ENCODE data around the gene ZNF778. TPM values are rescaled to one million over a fixed set of nuclear protein-coding genes. Genes with fewer than 3 reads are reported as not detected.
"Not testable (repeated sequence)": the region's sequence is repeated elsewhere in the genome, so short reads cannot be mapped to it uniquely, and the experiment has no call there.

The ZNF778 gene
- total and polyA plus RNA-seq, 5 donors, result 1.6 to 9.0 (median 7.0) TPM

- no peaks in the 10 kb centered on the region for H3K4me1 ChIP-seq (ENCODE audit: control insufficient read depth, insufficient read depth, low read length)
- intact Hi-C loops (cut with DNase I), result no loop called here
- DNase-seq (no peak), ATAC-seq (no peak)
- peaks cover 1% of the 10 kb centered on the region for H3K9me3 ChIP-seq (ENCODE audit: control insufficient read depth, low read length)
- H3K27ac ChIP-seq (ENCODE audit: low read length), result no peak overlapping the region
- no peak overlapping the region for H3K4me3 ChIP-seq (ENCODE audit: low read length)
- WGBS, result 55% methylated on average over 2 of the region's 2 CpGs
- no peaks in the 10 kb centered on the region for H3K27me3 ChIP-seq (ENCODE audit: control insufficient read depth, insufficient read depth)
Observed at GRCh38 chr16:89232107-89232506, 14.6 kb downstream of the ZNF778 start.

- no peaks in the 10 kb centered on the region for H3K4me1 ChIP-seq (ENCODE audit: control insufficient read depth, insufficient read depth, low read length)
- ATAC-seq (no peak), DNase-seq (no peak)
- H3K27me3 ChIP-seq (ENCODE audit: control insufficient read depth, insufficient read depth), result no peaks in the 10 kb centered on the region
- intact Hi-C loops (cut with DNase I), result no loop called here
- H3K27ac ChIP-seq (ENCODE audit: low read length), result no peak overlapping the region
- H3K4me3 ChIP-seq (ENCODE audit: low read length), result no peak overlapping the region
- no peaks in the 10 kb centered on the region for H3K9me3 ChIP-seq (ENCODE audit: control insufficient read depth, low read length)
- WGBS, result 92% methylated on average over 16 of the region's 16 CpGs
Observed at GRCh38 chr16:89233678-89234490, 16.4 kb downstream of the ZNF778 start.

DNA sequence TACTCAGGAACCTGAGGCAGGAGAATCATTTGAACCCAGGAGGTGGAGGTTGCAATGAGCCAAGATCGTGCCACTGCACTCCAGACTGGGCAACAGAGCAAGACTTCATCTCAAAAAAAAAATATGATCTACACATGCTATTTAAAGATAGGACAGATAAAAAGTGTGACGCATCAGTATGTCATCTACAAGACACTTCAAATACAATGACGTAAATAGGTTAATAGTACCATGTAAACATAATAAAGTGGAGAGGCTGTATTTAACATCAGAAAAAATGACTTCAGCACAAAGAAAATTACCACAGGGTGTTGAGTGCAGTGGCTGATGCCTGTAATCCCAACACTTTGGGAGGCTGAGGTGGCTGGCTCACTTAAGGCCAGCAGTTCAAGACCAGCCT lies 20.2 kb downstream of the ZNF778 start:
- H3K4me1 ChIP-seq (ENCODE audit: control insufficient read depth, insufficient read depth, low read length), result no peaks in the 10 kb centered on the region
- no peak for DNase-seq
- no peak for ATAC-seq
- no peaks in the 10 kb centered on the region for H3K9me3 ChIP-seq (ENCODE audit: control insufficient read depth, low read length)
- no peak overlapping the region for H3K27ac ChIP-seq (ENCODE audit: low read length)
- no peaks in the 10 kb centered on the region for H3K27me3 ChIP-seq (ENCODE audit: control insufficient read depth, insufficient read depth)
- H3K4me3 ChIP-seq (ENCODE audit: low read length), result no peak overlapping the region
- WGBS, result 87% methylated on average over 3 of the region's 3 CpGs
- intact Hi-C loops (cut with DNase I), result no loop called here

GRCh38 chr16:89241187-89242007 lies 23.9 kb downstream of the ZNF778 start:
- ATAC-seq, result peak; percentile 79 to 81
- 5% methylated on average over 38 of the region's 39 CpGs for WGBS
- H3K9me3 ChIP-seq (ENCODE audit: control insufficient read depth, low read length), result no peaks in the 10 kb centered on the region
- DNase-seq, result peak; percentile 79 to 90 (median 84)
- no peaks in the 10 kb centered on the region for H3K27me3 ChIP-seq (ENCODE audit: control insufficient read depth, insufficient read depth)
- intact Hi-C loops (cut with DNase I), result no loop called here
- peak overlapping the region; percentile 73 for H3K27ac ChIP-seq (ENCODE audit: low read length)
- H3K4me3 ChIP-seq (ENCODE audit: low read length), result peak overlapping the region; percentile 45
- H3K4me1 ChIP-seq (ENCODE audit: control insufficient read depth, insufficient read depth, low read length), result no peaks in the 10 kb centered on the region

DNA sequence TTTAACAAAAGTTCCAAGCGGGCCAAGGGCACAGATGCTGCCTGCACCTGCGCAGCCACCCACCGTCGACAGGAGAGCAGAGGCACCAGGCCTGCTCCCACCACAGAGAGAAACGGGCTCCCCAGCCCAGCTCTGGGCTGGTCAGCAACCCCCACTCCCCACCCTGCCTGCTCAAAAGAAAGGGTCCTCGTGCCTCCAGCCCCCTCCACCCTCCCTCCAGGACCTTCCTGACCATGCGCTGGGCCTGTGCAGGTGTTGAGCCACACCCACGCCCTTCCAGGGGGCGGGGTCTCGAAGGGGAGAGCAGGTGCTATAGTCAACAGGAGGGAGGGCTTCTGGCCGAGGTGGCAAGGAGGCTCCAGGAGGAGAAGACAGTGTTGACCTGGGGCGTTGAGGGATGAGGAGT lies 25.3 kb downstream of the ZNF778 start:
- WGBS, result 42% methylated on average over 12 of the region's 12 CpGs
- DNase-seq (no peak), ATAC-seq (no peak)
- Histone ChIP-seq H3K27ac (ENCODE audit: low read length) (no peak overlapping the region), H3K9me3 (ENCODE audit: control insufficient read depth, low read length) (no peaks in the 10 kb centered on the region), H3K27me3 (ENCODE audit: control insufficient read depth, insufficient read depth) (no peaks in the 10 kb centered on the region), H3K4me3 (ENCODE audit: low read length) (no peak overlapping the region), H3K4me1 (ENCODE audit: control insufficient read depth, insufficient read depth, low read length) (no peaks in the 10 kb centered on the region)
- intact Hi-C loops (cut with DNase I), result no loop called here

- ATAC-seq, result no peak
- intact Hi-C loops (cut with DNase I), result no loop called here
Observed at GRCh38 chr16:89243664-89244063, 26.2 kb downstream of the ZNF778 start.

DNA sequence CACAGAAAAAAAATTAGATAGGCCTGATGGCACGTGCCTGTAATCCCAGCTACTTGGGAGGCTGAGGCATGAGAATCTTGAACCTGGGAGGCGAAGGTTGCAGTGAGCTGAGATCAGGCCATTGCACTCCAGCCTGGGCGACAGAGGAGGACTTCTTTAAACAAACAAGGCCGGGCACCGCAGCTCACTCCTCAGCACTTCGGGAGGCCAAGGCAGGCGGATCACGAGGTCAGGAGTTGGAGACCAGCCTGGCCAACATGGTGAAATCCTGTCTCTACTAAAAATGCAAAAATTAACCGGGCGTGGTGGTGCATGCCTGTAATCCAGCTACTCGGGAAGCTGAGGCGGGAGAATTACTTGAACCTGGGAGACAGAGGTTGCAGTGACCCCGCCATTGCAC lies 26.8 kb downstream of the ZNF778 start:
- H3K27me3 ChIP-seq (ENCODE audit: control insufficient read depth, insufficient read depth); H3K4me1 ChIP-seq (ENCODE audit: control insufficient read depth, insufficient read depth, low read length); DNase-seq; intact Hi-C loops (cut with DNase I); ATAC-seq; H3K27ac ChIP-seq (ENCODE audit: low read length); H3K9me3 ChIP-seq (ENCODE audit: control insufficient read depth, low read length); H3K4me3 ChIP-seq (ENCODE audit: low read length): not testable (repeated sequence)
- WGBS, result 75% methylated on average over 13 of the region's 13 CpGs

More at GRCh38 chr16:89243664-89244063, 26.2 kb downstream of the ZNF778 start:
- DNase-seq, result no peak
- Histone ChIP-seq H3K27me3 (ENCODE audit: control insufficient read depth, insufficient read depth) (no peaks in the 10 kb centered on the region), H3K9me3 (ENCODE audit: control insufficient read depth, low read length) (no peaks in the 10 kb centered on the region), H3K4me3 (ENCODE audit: low read length) (no peak overlapping the region), H3K27ac (ENCODE audit: low read length) (no peak overlapping the region), H3K4me1 (ENCODE audit: control insufficient read depth, insufficient read depth, low read length) (no peaks in the 10 kb centered on the region)
- 77% methylated on average over 5 of the region's 5 CpGs for WGBS

DNA sequence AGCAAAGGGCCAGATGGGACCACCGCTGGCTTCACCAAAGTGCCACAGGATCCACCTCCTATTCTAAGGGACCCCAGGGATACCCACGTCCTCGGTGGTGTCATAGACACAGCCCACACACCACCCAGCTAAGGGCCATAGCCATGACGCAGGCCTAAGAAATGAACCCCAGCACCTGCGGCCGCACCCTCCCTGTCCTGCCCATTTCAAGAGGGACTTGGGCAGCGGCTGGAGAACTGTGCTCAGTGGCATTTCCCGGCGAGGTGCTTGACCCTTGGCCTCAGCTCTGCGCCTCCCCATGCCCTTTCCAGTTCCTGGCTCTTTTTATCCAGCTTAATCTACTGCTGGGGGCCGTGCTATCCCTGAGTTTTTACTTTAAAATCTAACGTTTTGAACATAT lies 27.3 kb downstream of the ZNF778 start:
- no peak overlapping the region for H3K4me3 ChIP-seq (ENCODE audit: low read length)
- ATAC-seq (no peak), DNase-seq (no peak)
- intact Hi-C loops (cut with DNase I), result no loop called here
- no peak overlapping the region for H3K27ac ChIP-seq (ENCODE audit: low read length)
- H3K4me1 ChIP-seq (ENCODE audit: control insufficient read depth, insufficient read depth, low read length), result no peaks in the 10 kb centered on the region
- H3K27me3 ChIP-seq (ENCODE audit: control insufficient read depth, insufficient read depth), result no peaks in the 10 kb centered on the region
- no peaks in the 10 kb centered on the region for H3K9me3 ChIP-seq (ENCODE audit: control insufficient read depth, low read length)
- 67% methylated on average over 12 of the region's 12 CpGs for WGBS

- H3K27ac ChIP-seq (ENCODE audit: low read length), result no peak overlapping the region
- intact Hi-C loops (cut with DNase I), result no loop called here
- WGBS, result 57% methylated on average over 13 of the region's 13 CpGs
- H3K9me3 ChIP-seq (ENCODE audit: control insufficient read depth, low read length), result no peaks in the 10 kb centered on the region
- no peaks in the 10 kb centered on the region for H3K4me1 ChIP-seq (ENCODE audit: control insufficient read depth, insufficient read depth, low read length)
- DNase-seq, result no peak
- ATAC-seq, result no peak
- no peaks in the 10 kb centered on the region for H3K27me3 ChIP-seq (ENCODE audit: control insufficient read depth, insufficient read depth)
- no peak overlapping the region for H3K4me3 ChIP-seq (ENCODE audit: low read length)
Observed at GRCh38 chr16:89246383-89246902, 28.9 kb downstream of the ZNF778 start.

GRCh38 chr16:89246903-89247733 lies 29.6 kb downstream of the ZNF778 start:
- peak overlapping the region; percentile 63 for H3K4me3 ChIP-seq (ENCODE audit: low read length)
- peak; percentile 88 to 96 (median 94) for DNase-seq
- ATAC-seq, result peak; percentile 96
- intact Hi-C loops (cut with DNase I), result no loop called here
- H3K27ac ChIP-seq (ENCODE audit: low read length), result no peak overlapping the region
- no peaks in the 10 kb centered on the region for H3K9me3 ChIP-seq (ENCODE audit: control insufficient read depth, low read length)
- H3K4me1 ChIP-seq (ENCODE audit: control insufficient read depth, insufficient read depth, low read length), result no peaks in the 10 kb centered on the region
- 2% methylated on average over 78 of the region's 78 CpGs for WGBS
- H3K27me3 ChIP-seq (ENCODE audit: control insufficient read depth, insufficient read depth), result no peaks in the 10 kb centered on the region

Data from right cardiac atrium (tissue), 5 donors.